ENCODE measurements around the gene NTRK2.

DNA sequence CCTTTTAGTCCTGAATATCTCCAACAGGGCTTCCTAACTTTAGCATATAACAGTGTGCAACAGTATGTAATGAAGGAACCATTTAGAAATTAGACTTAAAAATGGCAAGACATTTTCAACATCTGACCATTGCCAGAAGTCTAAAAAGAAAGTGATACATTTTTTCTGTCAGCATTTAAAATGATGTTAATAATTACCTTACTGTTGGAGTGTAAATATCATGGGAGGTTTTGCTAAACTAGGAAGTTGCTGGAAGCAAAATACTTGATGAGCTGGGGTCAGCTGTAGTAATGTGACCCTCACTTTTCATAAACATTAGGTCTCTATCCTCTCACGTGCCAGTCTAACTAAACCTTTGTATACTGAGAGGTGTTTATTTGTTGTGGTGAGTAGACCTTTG, 68.8 kb downstream of the NTRK2 start:
- TF ChIP-seq EP300 (IDR thresholded peaks at IDR 0.05; ENCODE audit: borderline replicate concordance) = no peak
- no peak for TF ChIP-seq YY1 (IDR thresholded peaks at IDR 0.05; ENCODE audit: low read depth)
- TF ChIP-seq, protein P1, sequence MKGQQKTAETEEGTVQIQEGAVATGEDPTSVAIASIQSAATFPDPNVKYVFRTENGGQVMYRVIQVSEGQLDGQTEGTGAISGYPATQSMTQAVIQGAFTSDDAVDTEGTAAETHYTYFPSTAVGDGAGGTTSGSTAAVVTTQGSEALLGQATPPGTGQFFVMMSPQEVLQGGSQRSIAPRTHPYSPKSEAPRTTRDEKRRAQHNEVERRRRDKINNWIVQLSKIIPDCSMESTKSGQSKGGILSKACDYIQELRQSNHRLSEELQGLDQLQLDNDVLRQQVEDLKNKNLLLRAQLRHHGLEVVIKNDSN (IDR thresholded peaks at IDR 0.05) = no peak
- no peak for TF ChIP-seq ZBTB7A (IDR thresholded peaks at IDR 0.05; ENCODE audit: low read depth)
- no peak for TF ChIP-seq EGR1 (IDR thresholded peaks at IDR 0.05)
- TF ChIP-seq, protein P2, sequence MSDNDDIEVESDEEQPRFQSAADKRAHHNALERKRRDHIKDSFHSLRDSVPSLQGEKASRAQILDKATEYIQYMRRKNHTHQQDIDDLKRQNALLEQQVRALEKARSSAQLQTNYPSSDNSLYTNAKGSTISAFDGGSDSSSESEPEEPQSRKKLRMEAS (IDR thresholded peaks at IDR 0.05) = no peak
- no peak for TF ChIP-seq TAF1 (IDR thresholded peaks at IDR 0.05; ENCODE audit: low read depth)
- TF ChIP-seq FOXM1 (IDR thresholded peaks at IDR 0.05; ENCODE audit: borderline replicate concordance, low read depth) = no peak
- TF ChIP-seq RAD21 (IDR thresholded peaks at IDR 0.05; ENCODE audit: low read depth) = no peak
- TF ChIP-seq TEAD4 (IDR thresholded peaks at IDR 0.05) = no peak
- TF ChIP-seq, protein P3, sequence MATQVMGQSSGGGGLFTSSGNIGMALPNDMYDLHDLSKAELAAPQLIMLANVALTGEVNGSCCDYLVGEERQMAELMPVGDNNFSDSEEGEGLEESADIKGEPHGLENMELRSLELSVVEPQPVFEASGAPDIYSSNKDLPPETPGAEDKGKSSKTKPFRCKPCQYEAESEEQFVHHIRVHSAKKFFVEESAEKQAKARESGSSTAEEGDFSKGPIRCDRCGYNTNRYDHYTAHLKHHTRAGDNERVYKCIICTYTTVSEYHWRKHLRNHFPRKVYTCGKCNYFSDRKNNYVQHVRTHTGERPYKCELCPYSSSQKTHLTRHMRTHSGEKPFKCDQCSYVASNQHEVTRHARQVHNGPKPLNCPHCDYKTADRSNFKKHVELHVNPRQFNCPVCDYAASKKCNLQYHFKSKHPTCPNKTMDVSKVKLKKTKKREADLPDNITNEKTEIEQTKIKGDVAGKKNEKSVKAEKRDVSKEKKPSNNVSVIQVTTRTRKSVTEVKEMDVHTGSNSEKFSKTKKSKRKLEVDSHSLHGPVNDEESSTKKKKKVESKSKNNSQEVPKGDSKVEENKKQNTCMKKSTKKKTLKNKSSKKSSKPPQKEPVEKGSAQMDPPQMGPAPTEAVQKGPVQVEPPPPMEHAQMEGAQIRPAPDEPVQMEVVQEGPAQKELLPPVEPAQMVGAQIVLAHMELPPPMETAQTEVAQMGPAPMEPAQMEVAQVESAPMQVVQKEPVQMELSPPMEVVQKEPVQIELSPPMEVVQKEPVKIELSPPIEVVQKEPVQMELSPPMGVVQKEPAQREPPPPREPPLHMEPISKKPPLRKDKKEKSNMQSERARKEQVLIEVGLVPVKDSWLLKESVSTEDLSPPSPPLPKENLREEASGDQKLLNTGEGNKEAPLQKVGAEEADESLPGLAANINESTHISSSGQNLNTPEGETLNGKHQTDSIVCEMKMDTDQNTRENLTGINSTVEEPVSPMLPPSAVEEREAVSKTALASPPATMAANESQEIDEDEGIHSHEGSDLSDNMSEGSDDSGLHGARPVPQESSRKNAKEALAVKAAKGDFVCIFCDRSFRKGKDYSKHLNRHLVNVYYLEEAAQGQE (IDR thresholded peaks at IDR 0.05; ENCODE audit: low read depth) = no peak
- no peak for TF ChIP-seq CREB1 (IDR thresholded peaks at IDR 0.05; ENCODE audit: low read depth)
- TF ChIP-seq CEBPB (IDR thresholded peaks at IDR 0.05) = no peak

Measured in Ishikawa (cell line).